Right ventricle myocardium inferior (tissue), 1 donor: Measurements from ENCODE around the gene BANK1. TPM values are rescaled to one million over a fixed set of nuclear protein-coding genes. Genes with fewer than 3 reads are reported as not detected.

Source experiments
- ATAC-seq: fragments of 200-7000 bp; cut with Tn5 transposase; one replicate; pipeline ENCODE4 v1.9.1; 2020; ENCODE audit warnings: mild to moderate bottlenecking, moderate library complexity
- DNase-seq: peaks from one replicate; pipeline ENCODE4 v3.0.0; 2021; ENCODE audit errors: missing footprints
- intact Hi-C: fragments of 100-400 bp; cut with DNase I; formaldehyde crosslinking; loops from one replicate; pipeline ENCODE4 v1.11.0; 2022
- total RNA-seq: library from RNA; stranded (reverse); fragmentation: NEBNext Ultra II Directional; extraction: Animal tissue kit (Norgen Biotek cat#: 25700); gene quantifications from one replicate; pipeline ENCODE4 v1.2.1, GENCODE V29; 2021
- donor health status: DM: no; HTN: yes; CAD: no; lungs with severe emphysema.

The BANK1 gene
- total RNA-seq, 1 donor from 2014 or later, result 0.35 TPM

GRCh38 chr4:101806914-101807313 lies 16.4 kb downstream of the BANK1 start:
- ATAC-seq (no peak), DNase-seq (no peak)
- intact Hi-C loops, result no loop called here

GRCh38 chr4:101807351-101807750 lies 16.8 kb downstream of the BANK1 start:
- no peak for ATAC-seq
- intact Hi-C loops, result no loop called here
- DNase-seq, result no peak

GRCh38 chr4:101813604-101814003 lies 23.1 kb downstream of the BANK1 start:
- DNase-seq (no peak), ATAC-seq (no peak)
- intact Hi-C loops, result no loop called here

GRCh38 chr4:101818362-101818761 lies 27.8 kb downstream of the BANK1 start:
- DNase-seq (no peak), ATAC-seq (no peak)
- intact Hi-C loops, result no loop called here

- intact Hi-C loops, result no loop called here
- no peak for ATAC-seq
- DNase-seq, result no peak
Measured at GRCh38 chr4:101823864-101824263, 33.3 kb downstream of the BANK1 start.

- no peak for ATAC-seq
- DNase-seq, result no peak
- intact Hi-C loops, result no loop called here
Measured at GRCh38 chr4:101824500-101824899, 34.0 kb downstream of the BANK1 start.

GRCh38 chr4:101825953-101826352 lies 35.4 kb downstream of the BANK1 start:
- no peak for DNase-seq
- no peak for ATAC-seq
- intact Hi-C loops, result no loop called here

GRCh38 chr4:101831816-101832215 lies 41.3 kb downstream of the BANK1 start:
- intact Hi-C loops, result no loop called here

GRCh38 chr4:101833480-101833879 lies 43.0 kb downstream of the BANK1 start:
- ATAC-seq, result peak; percentile 16
- intact Hi-C loops, result no loop called here

More at GRCh38 chr4:101831816-101832215, 41.3 kb downstream of the BANK1 start:
- DNase-seq, result no peak
- no peak for ATAC-seq

GRCh38 chr4:101835121-101835904 lies 44.8 kb downstream of the BANK1 start:
- intact Hi-C loops, result no loop called here
- ATAC-seq, result no peak
- DNase-seq, result no peak

More at GRCh38 chr4:101833480-101833879, 43.0 kb downstream of the BANK1 start:
- DNase-seq, result no peak

GRCh38 chr4:101843054-101843453 lies 52.5 kb downstream of the BANK1 start:
- no peak for ATAC-seq

GRCh38 chr4:101846550-101846949 lies 56.0 kb downstream of the BANK1 start:
- no peak for ATAC-seq
- intact Hi-C loops, result no loop called here
- DNase-seq, result no peak

More at GRCh38 chr4:101843054-101843453, 52.5 kb downstream of the BANK1 start:
- no peak for DNase-seq
- intact Hi-C loops, result no loop called here

- DNase-seq (no peak), ATAC-seq (no peak)
- intact Hi-C loops, result no loop called here
Measured at GRCh38 chr4:101850698-101851097, 60.2 kb downstream of the BANK1 start.

GRCh38 chr4:101851672-101852071 lies 61.1 kb downstream of the BANK1 start:
- DNase-seq (no peak), ATAC-seq (no peak)
- intact Hi-C loops, result no loop called here

- intact Hi-C loops, result no loop called here
- no peak for ATAC-seq
Measured at GRCh38 chr4:101853028-101853427, 62.5 kb downstream of the BANK1 start.

GRCh38 chr4:101853691-101854090 lies 63.2 kb downstream of the BANK1 start:
- intact Hi-C loops, result no loop called here
- DNase-seq, result no peak
- ATAC-seq, result no peak

More at GRCh38 chr4:101853028-101853427, 62.5 kb downstream of the BANK1 start:
- no peak for DNase-seq

- intact Hi-C loops, result no loop called here
- ATAC-seq (no peak), DNase-seq (no peak)
Measured at GRCh38 chr4:101855239-101855638, 64.7 kb downstream of the BANK1 start.

- no peak for DNase-seq
- no peak for ATAC-seq
- intact Hi-C loops, result no loop called here
Measured at GRCh38 chr4:101856149-101856548, 65.6 kb downstream of the BANK1 start.

- no peak for ATAC-seq
Measured at GRCh38 chr4:101857176-101857575, 66.6 kb downstream of the BANK1 start.

GRCh38 chr4:101858641-101859040 lies 68.1 kb downstream of the BANK1 start:
- ATAC-seq, result no peak
- no peak for DNase-seq
- intact Hi-C loops, result no loop called here

More at GRCh38 chr4:101857176-101857575, 66.6 kb downstream of the BANK1 start:
- DNase-seq, result no peak
- intact Hi-C loops, result no loop called here

GRCh38 chr4:101862595-101862994 lies 72.1 kb downstream of the BANK1 start:
- DNase-seq, result no peak
- intact Hi-C loops, result no loop called here
- no peak for ATAC-seq
